ENCODE data around the gene DIPK1B. TPM values are rescaled to one million over a fixed set of nuclear protein-coding genes. Genes with fewer than 3 reads are reported as not detected.

Gene DIPK1B
- polyA plus RNA-seq, 3 donors, result 0.10 TPM; not detected in 2

DNA sequence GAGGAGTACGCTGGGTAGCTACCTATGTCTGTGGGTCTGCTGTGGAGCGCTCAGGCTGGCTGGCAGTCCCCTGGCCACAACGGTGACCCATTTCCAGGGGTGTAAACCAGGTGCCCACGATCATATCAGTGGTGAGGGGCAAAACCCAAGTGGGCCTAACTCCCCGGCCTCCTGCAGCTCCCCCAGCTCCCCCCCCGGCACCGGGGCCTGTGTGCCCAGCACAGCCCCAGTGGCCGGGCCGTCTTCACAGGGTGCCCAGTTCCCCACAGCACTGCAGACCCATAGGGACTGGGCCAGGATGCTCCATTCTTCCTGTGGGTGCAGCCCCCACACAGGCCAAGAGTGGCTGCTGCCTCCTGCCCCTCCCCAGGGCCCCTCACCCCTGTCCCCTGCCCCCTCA lies 46.6 kb downstream of the DIPK1B start:
- no peak overlapping the region for H3K4me2 ChIP-seq (replicated peaks; ENCODE audit: extremely low read depth, low read length, poor library complexity, severe bottlenecking)
- peaks cover 10 to 15% of the 10 kb centered on the region in 2 donors for H3K9me3 ChIP-seq (replicated peaks in 1 of 2; ENCODE audit: control insufficient read depth in 1 of 2, insufficient read depth in 1 of 2, low read length in 2 of 2)
- no peaks in the 10 kb centered on the region for H3K4me1 ChIP-seq (ENCODE audit: control insufficient read depth in 1 of 2, insufficient read depth in 2 of 2, low read length in 2 of 2)
- no peak overlapping the region for H3K27ac Mint-ChIP-seq
- peaks cover 5% of the 10 kb centered on the region for H3K4me1 Mint-ChIP-seq
- no peak overlapping the region for H3K9ac ChIP-seq (ENCODE audit: insufficient read depth, low read length, poor library complexity, severe bottlenecking)
- no peak for DNase-seq
- no peaks in the 10 kb centered on the region for H3K36me3 ChIP-seq (replicated peaks in 1 of 2; ENCODE audit: control insufficient read depth in 1 of 2, insufficient read depth in 2 of 2, low read length in 2 of 2)
- peaks cover 10 to 20% (median 16%) of the 10 kb centered on the region in 7 donors for H3K9me3 Mint-ChIP-seq
- TF ChIP-seq, protein P1, sequence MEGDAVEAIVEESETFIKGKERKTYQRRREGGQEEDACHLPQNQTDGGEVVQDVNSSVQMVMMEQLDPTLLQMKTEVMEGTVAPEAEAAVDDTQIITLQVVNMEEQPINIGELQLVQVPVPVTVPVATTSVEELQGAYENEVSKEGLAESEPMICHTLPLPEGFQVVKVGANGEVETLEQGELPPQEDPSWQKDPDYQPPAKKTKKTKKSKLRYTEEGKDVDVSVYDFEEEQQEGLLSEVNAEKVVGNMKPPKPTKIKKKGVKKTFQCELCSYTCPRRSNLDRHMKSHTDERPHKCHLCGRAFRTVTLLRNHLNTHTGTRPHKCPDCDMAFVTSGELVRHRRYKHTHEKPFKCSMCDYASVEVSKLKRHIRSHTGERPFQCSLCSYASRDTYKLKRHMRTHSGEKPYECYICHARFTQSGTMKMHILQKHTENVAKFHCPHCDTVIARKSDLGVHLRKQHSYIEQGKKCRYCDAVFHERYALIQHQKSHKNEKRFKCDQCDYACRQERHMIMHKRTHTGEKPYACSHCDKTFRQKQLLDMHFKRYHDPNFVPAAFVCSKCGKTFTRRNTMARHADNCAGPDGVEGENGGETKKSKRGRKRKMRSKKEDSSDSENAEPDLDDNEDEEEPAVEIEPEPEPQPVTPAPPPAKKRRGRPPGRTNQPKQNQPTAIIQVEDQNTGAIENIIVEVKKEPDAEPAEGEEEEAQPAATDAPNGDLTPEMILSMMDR (IDR thresholded peaks at IDR 0.05), result no peak
- intact Hi-C loops (cut with micrococcal nuclease), result no loop called here
- no peak overlapping the region for H3K4me3 ChIP-seq (replicated peaks in 1 of 3; ENCODE audit: low read depth in 2 of 3, low read length in 3 of 3)
- H4K20me1 ChIP-seq (ENCODE audit: insufficient read depth, low read length), result no peaks in the 10 kb centered on the region
- H2AFZ ChIP-seq (ENCODE audit: insufficient read depth, low read depth, low read length, poor library complexity, severe bottlenecking), result no peak overlapping the region
- peaks cover 0 to 13% (median 12%) of the 10 kb centered on the region in 3 donors for H3K27me3 Mint-ChIP-seq (ENCODE audit: low read depth in 3 of 3)
- no peaks in the 10 kb centered on the region for H3K27me3 ChIP-seq (ENCODE audit: control insufficient read depth in 2 of 2, insufficient read depth in 2 of 2, low read length in 2 of 2)
- no peaks in the 10 kb centered on the region for H3K79me2 ChIP-seq (ENCODE audit: insufficient read depth, low read length)
- H3K27ac ChIP-seq (ENCODE audit: low read depth in 1 of 2, low read length in 2 of 2), result no peak overlapping the region
- peaks cover 0 to 4% of the 10 kb centered on the region in 2 donors for H3K36me3 Mint-ChIP-seq
- no peak overlapping the region for H3K4me3 Mint-ChIP-seq
- WGBS (ENCODE audit: insufficient coverage), result 78% methylated on average over 9 of the region's 9 CpGs

DNA sequence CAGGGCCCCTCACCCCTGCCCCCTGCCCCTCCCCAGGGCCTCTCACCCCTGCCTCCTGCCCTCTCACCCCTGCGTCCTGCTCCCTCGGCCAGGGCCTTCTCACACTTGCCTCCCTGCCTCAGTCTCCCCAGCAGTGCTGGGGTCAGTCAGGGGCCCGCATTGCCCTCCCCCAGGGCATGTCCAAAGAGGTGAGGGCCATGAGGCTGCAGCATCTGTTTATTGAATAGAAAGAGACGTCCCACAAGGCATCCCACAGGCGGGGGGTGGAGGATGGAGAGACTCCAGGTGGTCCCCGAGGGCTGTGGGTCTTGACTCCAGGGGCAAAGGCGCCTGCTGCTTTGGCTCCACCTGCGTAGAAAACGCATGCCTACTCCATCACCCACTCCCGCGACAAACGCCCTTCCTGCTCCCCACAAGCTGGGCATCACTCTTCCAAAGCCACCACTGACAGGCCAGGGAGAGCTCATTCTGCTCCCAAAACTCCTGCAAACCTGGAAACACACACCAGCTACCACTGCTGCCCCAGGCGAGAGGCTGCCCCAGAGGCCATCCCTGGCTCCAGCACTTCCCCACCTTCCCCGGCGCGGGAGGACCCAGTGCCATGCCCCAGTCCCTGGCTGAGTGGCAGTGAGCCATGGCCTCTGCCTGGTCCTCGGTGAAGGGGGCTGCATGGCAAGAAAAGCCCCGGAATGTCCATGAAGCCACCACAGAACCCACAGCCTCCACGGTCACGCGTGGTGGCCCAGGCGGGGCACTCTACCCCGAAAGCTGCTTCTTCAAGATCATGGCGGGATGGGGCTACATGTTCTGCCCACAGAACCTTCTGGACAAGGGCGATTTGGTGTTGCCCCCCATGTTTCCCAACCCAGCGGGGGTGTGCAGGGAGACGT lies 47.3 kb downstream of the DIPK1B start:
- H3K4me1 Mint-ChIP-seq, result peaks cover 5% of the 10 kb centered on the region
- H3K27me3 Mint-ChIP-seq (ENCODE audit: low read depth in 3 of 3), result peaks cover 0 to 13% (median 12%) of the 10 kb centered on the region in 3 donors
- H3K4me3 Mint-ChIP-seq, result no peak overlapping the region
- Histone ChIP-seq H3K9me3 (replicated peaks in 1 of 2; ENCODE audit: control insufficient read depth in 1 of 2, insufficient read depth in 1 of 2, low read length in 2 of 2) (peaks cover 10 to 15% of the 10 kb centered on the region in 2 donors), H3K4me3 (replicated peaks in 1 of 3; ENCODE audit: low read depth in 2 of 3, low read length in 3 of 3) (no peak overlapping the region), H3K4me2 (replicated peaks; ENCODE audit: extremely low read depth, low read length, poor library complexity, severe bottlenecking) (no peak overlapping the region), H4K20me1 (ENCODE audit: insufficient read depth, low read length) (no peaks in the 10 kb centered on the region), H3K4me1 (ENCODE audit: control insufficient read depth in 1 of 2, insufficient read depth in 2 of 2, low read length in 2 of 2) (no peaks in the 10 kb centered on the region), H2AFZ (ENCODE audit: insufficient read depth, low read depth, low read length, poor library complexity, severe bottlenecking) (no peak overlapping the region), H3K9ac (ENCODE audit: insufficient read depth, low read length, poor library complexity, severe bottlenecking) (no peak overlapping the region), H3K27me3 (ENCODE audit: control insufficient read depth in 2 of 2, insufficient read depth in 2 of 2, low read length in 2 of 2) (no peaks in the 10 kb centered on the region), H3K79me2 (ENCODE audit: insufficient read depth, low read length) (no peaks in the 10 kb centered on the region), H3K36me3 (replicated peaks in 1 of 2; ENCODE audit: control insufficient read depth in 1 of 2, insufficient read depth in 2 of 2, low read length in 2 of 2) (no peaks in the 10 kb centered on the region), H3K27ac (ENCODE audit: low read depth in 1 of 2, low read length in 2 of 2) (no peak overlapping the region)
- TF ChIP-seq, protein P1 (IDR thresholded peaks at IDR 0.05), result no peak
- peaks cover 10 to 18% (median 16%) of the 10 kb centered on the region in 7 donors for H3K9me3 Mint-ChIP-seq
- intact Hi-C loops (cut with micrococcal nuclease), result no loop called here
- no peak for DNase-seq
- WGBS (ENCODE audit: insufficient coverage), result 94% methylated on average over 20 of the region's 27 CpGs
- H3K27ac Mint-ChIP-seq, result no peak overlapping the region
- H3K36me3 Mint-ChIP-seq, result peaks cover 0 to 4% of the 10 kb centered on the region in 2 donors

All from CD14-positive monocyte (primary cell).